ENCODE measurements around the gene OR8H3. TPM values are rescaled to one million over a fixed set of nuclear protein-coding genes. Genes with fewer than 3 reads are reported as not detected.

OR8H3 gene
- not detected in 2 replicates for total RNA-seq (2011; cell fraction: chromatin; rRNA removed; ENCODE audit: low replicate concordance)
- not detected in 2 replicates for total RNA-seq (2011; cell fraction: nucleolus; rRNA removed)
- total RNA-seq (2011; cell fraction: nucleoplasm; rRNA removed), result not detected in 2 replicates
- total RNA-seq (2014; rRNA removed) (not detected in 2 replicates), total RNA-seq (2014; rRNA removed; fragmentation: Illumina TruSeq; extraction: Trizol) (not detected in 2 replicates), total RNA-seq (2015; rRNA removed; fragmentation: Illumina TruSeq; extraction: Trizol) (not detected in 2 replicates), total RNA-seq (2021) (not detected in 2 replicates), polyA plus RNA-seq (2011; rRNA removed) (not detected in 2 replicates), polyA plus RNA-seq (2014; fragmentation: Illumina TruSeq; extraction: Trizol) (not detected in 2 replicates), polyA plus RNA-seq (2014; fragmentation: Nextera tagmentation; extraction: Ambion mirVana) (not detected), polyA plus RNA-seq (2014; rRNA removed) (not detected in 2 replicates), polyA minus RNA-seq (2011; rRNA and poly(A)+ RNA removed) (not detected in 2 replicates), Bru-seq, nascent RNA (not detected), BruChase-seq, experiment 1, labeled RNA remaining after a 2-hour chase (not detected), BruChase-seq, experiment 2, labeled RNA remaining after a 6-hour chase (not detected)
- polyA plus RNA-seq (2011; cell fraction: cytosol; rRNA removed), result not detected in 2 replicates
- polyA plus RNA-seq (2011; cell fraction: nucleus; rRNA removed), result not detected in 2 replicates
- not detected in 2 replicates for polyA plus RNA-seq (2012)
- polyA minus RNA-seq (2011; cell fraction: cytosol; rRNA and poly(A)+ RNA removed), result not detected in 2 replicates
- not detected in 2 replicates for polyA minus RNA-seq (2011; cell fraction: nucleus; rRNA and poly(A)+ RNA removed)
- long read RNA-seq, experiment 1, result 0 reads
- long read RNA-seq, experiment 2, result 0 reads
- long read RNA-seq, experiment 3, result 0 reads

GRCh38 chr11:56122073-56122472 lies at the start of gene OR8H3:
OR8H3 (plus strand) TSS chr11:56122373; CDS start chr11:56122373, 0 bp downstream.
- no TSS peak for BruUV-seq (replicated peaks)
- no peak for FAIRE-seq
- Histone ChIP-seq H3K36me3 (ENCODE audit: control insufficient read depth, insufficient read depth, low read length) (no peaks in the 10 kb centered on the region), H3K9me3 (replicated peaks; ENCODE audit: control insufficient read depth, insufficient read depth, low read depth, low read length) (no peaks in the 10 kb centered on the region), H3K79me2 (ENCODE audit: control insufficient read depth, insufficient read depth, low read length) (no peaks in the 10 kb centered on the region), H3K4me1 (replicated peaks in 1 of 2; ENCODE audit: control insufficient read depth in 2 of 2, insufficient read depth in 2 of 2, low read length in 2 of 2) (no peaks in the 10 kb centered on the region), H3K9me1 (ENCODE audit: control insufficient read depth, insufficient read depth, low read length) (no peaks in the 10 kb centered on the region), H3K27me3 (ENCODE audit: control insufficient read depth in 2 of 2, insufficient read depth in 2 of 2, low read length in 2 of 2) (no peaks in the 10 kb centered on the region), H3K27ac (ENCODE audit: extremely low read depth, low read depth, low read length) (no peak within 1 kb of the TSS), H2AFZ (ENCODE audit: low read depth, low read length) (no peak within 1 kb of the TSS), H3K4me2 (ENCODE audit: insufficient read depth, low read length) (no peak within 1 kb of the TSS), H3K4me3 (no peak within 1 kb of the TSS), H3K9ac (ENCODE audit: insufficient read depth in 1 of 2, low read depth in 2 of 2, low read length in 2 of 2) (no peak within 1 kb of the TSS), H4K20me1 (replicated peaks; ENCODE audit: control insufficient read depth, insufficient read depth, low read length) (no peaks in the 10 kb centered on the region)
- in situ Hi-C loops (cut with MboI), result no loop called here
- TF ChIP-seq ZBTB12 (CRISPR knock-in tag; IDR thresholded peaks at IDR 0.05), result no peak
- no peak for TF ChIP-seq ZBTB1 (CRISPR knock-in tag; IDR thresholded peaks at IDR 0.05; ENCODE audit: borderline replicate concordance, low read depth)
- TF ChIP-seq CCAR2 (IDR thresholded peaks at IDR 0.05; ENCODE audit: low read depth, low read length), result no peak
- TF ChIP-seq MEIS2 (IDR thresholded peaks at IDR 0.05; ENCODE audit: partially characterized antibody), result no peak
- no peak for TF ChIP-seq TCF7L2 (IDR thresholded peaks at IDR 0.05; ENCODE audit: low read depth, low read length)
- no peak for TF ChIP-seq NR1H2 (CRISPR knock-in tag; IDR thresholded peaks at IDR 0.05)
- TF ChIP-seq GMEB1 (CRISPR knock-in tag; IDR thresholded peaks at IDR 0.05), result no peak
- no peak for TF ChIP-seq SIRT6 (IDR thresholded peaks at IDR 0.05; ENCODE audit: low read depth, low read length)
- TF ChIP-seq SIN3A (IDR thresholded peaks at IDR 0.05; ENCODE audit: borderline replicate concordance in 2 of 2, control insufficient read depth in 1 of 2, low read depth in 2 of 2, low read length in 2 of 2), result no peak
- ATAC-seq, result no peak
- ChIA-PET POLR2A (no interaction called here), CTCF (ENCODE audit: low intra/inter-chr PET ratio) (no interaction called here)
- intact Hi-C loops (cut with micrococcal nuclease), result no loop called here
- DNase-seq (ENCODE audit: extremely low read depth in 1 of 4, low spot score in 3 of 4), result no peak
- 0% methylated on average over 6 of the region's 6 CpGs for WGBS (ENCODE audit: insufficient coverage, low coverage, missing lambda C conversion rate)
